AG10803 (cell line): Measurements from ENCODE around the gene EGFR.

Experiments
- DNase-seq: peaks from one replicate; pipeline ENCODE4 v3.0.0; 2010; ENCODE audit warnings: low read depth
- H3K4me3 ChIP-seq: 2 replicates; pipeline ENCODE4 v1.5.1; 2011; ENCODE audit warnings: mild to moderate bottlenecking, low read length, control low read depth
- CTCF ChIP-seq: conservative IDR thresholded peaks from 2 replicates; pipeline ENCODE4 v1.5.1; 2011; ENCODE audit warnings: mild to moderate bottlenecking, low read length, control low read depth, inconsistent platforms

The EGFR gene

GRCh38 chr7:55127622-55128081, 108.8 kb downstream of the EGFR start:
- TF ChIP-seq CTCF: no peak
- no peak overlapping the region; the same call in 1 of the 2 replicates for H3K4me3 ChIP-seq
- peak; percentile 54 for DNase-seq

- no peak overlapping the region for H3K4me3 ChIP-seq
- TF ChIP-seq CTCF: no peak
- DNase-seq: peak; percentile 64
Observed at GRCh38 chr7:55128693-55129394, 110.0 kb downstream of the EGFR start.

- H3K4me3 ChIP-seq: no peak overlapping the region
Observed at GRCh38 chr7:55129541-55130394, 111.0 kb downstream of the EGFR start.

GRCh38 chr7:55130395-55131141, 111.8 kb downstream of the EGFR start:
- no peak for TF ChIP-seq CTCF
- no peak overlapping the region for H3K4me3 ChIP-seq
- DNase-seq: peak; percentile 84

More at GRCh38 chr7:55129541-55130394, 111.0 kb downstream of the EGFR start:
- 0 out of 2 replicates have a peak, but pooled peaks have one; percentile 6 for TF ChIP-seq CTCF
- peak; percentile 72 for DNase-seq

- DNase-seq: no peak
- no peak for TF ChIP-seq CTCF
Observed at GRCh38 chr7:55131142-55131929, 112.5 kb downstream of the EGFR start.

GRCh38 chr7:55132550-55132889, 113.7 kb downstream of the EGFR start:
- DNase-seq: no peak
- no peak overlapping the region for H3K4me3 ChIP-seq
- TF ChIP-seq CTCF: no peak

More at GRCh38 chr7:55131142-55131929, 112.5 kb downstream of the EGFR start:
- no peak overlapping the region for H3K4me3 ChIP-seq
